SK-N-SH treated with all-trans-retinoic acid at 6 μM for 48 hours (cell line): ENCODE data around the gene EPHA4.

Source experiments
- ATAC-seq: fragments of 200-7000 bp; cut with Tn5 transposase; 3 replicates; pipeline ENCODE4 v1.9.1; 2020; ENCODE audit warnings: mild to moderate bottlenecking, moderate library complexity
- ARNTL ChIP-seq: fragments of 450-650 bp; formaldehyde crosslinking; IDR thresholded peaks from 2 replicates; pipeline ENCODE4 v1.5.0; 2020; ENCODE audit warnings: low read depth, mild to moderate bottlenecking, moderate library complexity, borderline replicate concordance
- BACH2 ChIP-seq: fragments of 250-450 bp; sonication (Bioruptor Pico); IDR thresholded peaks from 2 replicates; pipeline ENCODE4 v1.9.0; 2021; ENCODE audit warnings: mild to moderate bottlenecking, borderline replicate concordance
- CREB5 ChIP-seq: fragments of 250-450 bp; sonication (Bioruptor Pico); IDR thresholded peaks from 2 replicates; pipeline ENCODE4 v1.5.1; 2020; ENCODE audit warnings: low read depth, mild to moderate bottlenecking, moderate library complexity
- CSDC2 ChIP-seq: fragments of 250-450 bp; sonication (Bioruptor Pico); IDR thresholded peaks from 2 replicates; pipeline ENCODE4 v1.5.0; 2020; ENCODE audit warnings: mild to moderate bottlenecking, moderate library complexity
- CSRNP3 ChIP-seq: fragments of 250-450 bp; sonication (Bioruptor Pico); IDR thresholded peaks from 2 replicates; pipeline ENCODE4 v1.5.1; 2021; ENCODE audit warnings: mild to moderate bottlenecking, moderate library complexity
- ESRRG ChIP-seq: fragments of 250-450 bp; sonication (Bioruptor Pico); IDR thresholded peaks from 2 replicates; pipeline ENCODE4 v1.6.1; 2021; ENCODE audit warnings: mild to moderate bottlenecking
- GLIS3 ChIP-seq: fragments of 250-450 bp; sonication (Bioruptor Pico); IDR thresholded peaks from 2 replicates; pipeline ENCODE4 v1.5.0; 2020; ENCODE audit warnings: mild to moderate bottlenecking, moderate library complexity
- ISL1 ChIP-seq: fragments of 250-450 bp; sonication (Bioruptor Pico); IDR thresholded peaks from 2 replicates; pipeline ENCODE4 v2.1.2; 2022; ENCODE audit warnings: mild to moderate bottlenecking, moderate library complexity
- OSR1 ChIP-seq: fragments of 250-450 bp; sonication (Bioruptor Pico); IDR thresholded peaks from 2 replicates; pipeline ENCODE4 v1.8.0; 2022; ENCODE audit warnings: moderate library complexity, mild to moderate bottlenecking, inconsistent platforms
- PPARA ChIP-seq: fragments of 250-450 bp; sonication (Bioruptor Pico); IDR thresholded peaks from 2 replicates; pipeline ENCODE4 v1.5.0; 2020; ENCODE audit warnings: mild to moderate bottlenecking, borderline replicate concordance
- RARB ChIP-seq: fragments of 250-450 bp; sonication (Bioruptor Pico); IDR thresholded peaks from 2 replicates; pipeline ENCODE4 v1.8.0; 2021; ENCODE audit warnings: mild to moderate bottlenecking, moderate library complexity
- TCF4 ChIP-seq: fragments of 250-450 bp; sonication (Bioruptor Pico); IDR thresholded peaks from 2 replicates; pipeline ENCODE4 v1.8.0; 2021; ENCODE audit warnings: mild to moderate bottlenecking, moderate library complexity, borderline replicate concordance
- TOX ChIP-seq: fragments of 250-450 bp; sonication (Bioruptor Pico); IDR thresholded peaks from 2 replicates; pipeline ENCODE4 v1.8.0; 2021; ENCODE audit warnings: mild to moderate bottlenecking, moderate library complexity, borderline replicate concordance
- TSHZ2 ChIP-seq: fragments of 250-450 bp; sonication (Bioruptor Pico); IDR thresholded peaks from 2 replicates; pipeline ENCODE4 v1.5.0; 2020; ENCODE audit warnings: mild to moderate bottlenecking, moderate library complexity
- ZFP30 ChIP-seq: fragments of 450-650 bp; formaldehyde crosslinking; IDR thresholded peaks from 2 replicates; pipeline ENCODE4 v1.5.0; 2022; ENCODE audit warnings: mild to moderate bottlenecking, moderate library complexity
- ZNF565 ChIP-seq: fragments of 450-650 bp; formaldehyde crosslinking; conservative IDR thresholded peaks from 2 replicates; pipeline ENCODE4 v1.5.0; 2020; ENCODE audit warnings: low read depth, mild to moderate bottlenecking, moderate library complexity
- ZNF70 ChIP-seq: fragments of 450-650 bp; formaldehyde crosslinking; IDR thresholded peaks from 2 replicates; pipeline ENCODE4 v1.5.0; 2020; ENCODE audit warnings: mild to moderate bottlenecking, moderate library complexity
- ZNF8 ChIP-seq: fragments of 450-650 bp; formaldehyde crosslinking; IDR thresholded peaks from 2 replicates; pipeline ENCODE4 v1.5.0; 2020; ENCODE audit warnings: mild to moderate bottlenecking, moderate library complexity
- TF ChIP-seq, protein P1 (sequence below): fragments of 250-450 bp; sonication (Bioruptor Pico); IDR thresholded peaks from 2 replicates; pipeline ENCODE4 v1.8.0; 2021; ENCODE audit warnings: low read depth, mild to moderate bottlenecking, moderate library complexity, borderline replicate concordance
- TF ChIP-seq, protein P2 (sequence below): fragments of 250-450 bp; sonication (Bioruptor Pico); IDR thresholded peaks from 2 replicates; pipeline ENCODE4 v1.8.0; 2020; ENCODE audit warnings: mild to moderate bottlenecking, moderate library complexity, borderline replicate concordance

EPHA4 gene

DNA sequence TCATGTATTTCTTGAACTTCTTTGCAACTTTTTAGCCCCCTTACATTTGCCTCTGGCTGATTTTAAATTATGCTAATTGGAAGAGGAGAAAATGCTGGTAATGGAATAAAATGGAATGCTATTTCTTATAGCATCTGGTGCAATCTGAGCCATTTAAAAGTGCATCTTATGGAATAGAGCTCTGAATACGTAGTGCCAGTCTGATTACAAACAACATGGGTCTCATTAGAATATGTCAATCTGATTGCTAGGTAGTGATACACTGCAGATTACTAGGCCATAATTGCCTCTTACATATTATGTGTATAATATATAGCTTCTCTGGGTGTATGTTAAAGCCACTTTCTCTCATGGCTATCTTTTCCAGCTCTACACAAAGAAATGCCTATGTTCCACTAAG lies 159.1 kb downstream of the EPHA4 start (continued):
- TF ChIP-seq CREB5 (CRISPR knock-in tag) (no peak), ARNTL (CRISPR knock-in tag) (no peak), RARB (CRISPR knock-in tag) (no peak), BACH2 (CRISPR knock-in tag) (no peak), ZNF8 (CRISPR knock-in tag) (no peak), ZNF70 (CRISPR knock-in tag) (no peak), ISL1 (CRISPR knock-in tag) (no peak), CSRNP3 (CRISPR knock-in tag) (no peak), PPARA (CRISPR knock-in tag) (no peak)

DNA sequence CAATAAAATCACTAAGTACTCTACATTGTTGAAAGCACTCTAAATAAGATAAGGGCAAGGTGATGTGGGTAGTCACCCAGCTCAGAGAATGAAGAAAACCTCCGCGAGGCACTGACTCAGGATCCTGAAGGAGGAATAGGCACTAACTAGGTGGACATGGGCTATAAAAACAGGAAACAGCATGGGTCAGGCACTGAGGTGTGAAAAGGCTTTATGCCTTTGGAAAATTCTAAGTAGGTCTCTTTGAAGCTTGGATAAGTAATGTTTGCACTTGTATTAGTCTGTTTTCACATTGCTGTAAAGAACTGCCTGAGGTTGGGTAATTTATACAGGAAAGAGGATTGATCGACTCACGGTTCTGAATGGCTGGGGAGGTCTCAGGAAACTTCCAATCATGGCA lies 161.6 kb downstream of the EPHA4 start:
- no peak for ATAC-seq
- TF ChIP-seq PPARA (CRISPR knock-in tag) (no peak), CSRNP3 (CRISPR knock-in tag) (no peak), ZNF70 (CRISPR knock-in tag) (no peak), TOX (CRISPR knock-in tag) (no peak), CSDC2 (no peak), GLIS3 (CRISPR knock-in tag) (no peak), ZNF565 (CRISPR knock-in tag) (no peak), ESRRG (no peak), OSR1 (no peak), TSHZ2 (CRISPR knock-in tag) (no peak)
- TF ChIP-seq, protein P1, sequence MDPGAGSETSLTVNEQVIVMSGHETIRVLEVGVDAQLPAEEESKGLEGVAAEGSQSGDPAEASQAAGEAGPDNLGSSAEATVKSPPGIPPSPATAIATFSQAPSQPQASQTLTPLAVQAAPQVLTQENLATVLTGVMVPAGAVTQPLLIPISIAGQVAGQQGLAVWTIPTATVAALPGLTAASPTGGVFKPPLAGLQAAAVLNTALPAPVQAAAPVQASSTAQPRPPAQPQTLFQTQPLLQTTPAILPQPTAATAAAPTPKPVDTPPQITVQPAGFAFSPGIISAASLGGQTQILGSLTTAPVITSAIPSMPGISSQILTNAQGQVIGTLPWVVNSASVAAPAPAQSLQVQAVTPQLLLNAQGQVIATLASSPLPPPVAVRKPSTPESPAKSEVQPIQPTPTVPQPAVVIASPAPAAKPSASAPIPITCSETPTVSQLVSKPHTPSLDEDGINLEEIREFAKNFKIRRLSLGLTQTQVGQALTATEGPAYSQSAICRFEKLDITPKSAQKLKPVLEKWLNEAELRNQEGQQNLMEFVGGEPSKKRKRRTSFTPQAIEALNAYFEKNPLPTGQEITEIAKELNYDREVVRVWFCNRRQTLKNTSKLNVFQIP (CRISPR knock-in tag): no peak
- TF ChIP-seq, protein P2, sequence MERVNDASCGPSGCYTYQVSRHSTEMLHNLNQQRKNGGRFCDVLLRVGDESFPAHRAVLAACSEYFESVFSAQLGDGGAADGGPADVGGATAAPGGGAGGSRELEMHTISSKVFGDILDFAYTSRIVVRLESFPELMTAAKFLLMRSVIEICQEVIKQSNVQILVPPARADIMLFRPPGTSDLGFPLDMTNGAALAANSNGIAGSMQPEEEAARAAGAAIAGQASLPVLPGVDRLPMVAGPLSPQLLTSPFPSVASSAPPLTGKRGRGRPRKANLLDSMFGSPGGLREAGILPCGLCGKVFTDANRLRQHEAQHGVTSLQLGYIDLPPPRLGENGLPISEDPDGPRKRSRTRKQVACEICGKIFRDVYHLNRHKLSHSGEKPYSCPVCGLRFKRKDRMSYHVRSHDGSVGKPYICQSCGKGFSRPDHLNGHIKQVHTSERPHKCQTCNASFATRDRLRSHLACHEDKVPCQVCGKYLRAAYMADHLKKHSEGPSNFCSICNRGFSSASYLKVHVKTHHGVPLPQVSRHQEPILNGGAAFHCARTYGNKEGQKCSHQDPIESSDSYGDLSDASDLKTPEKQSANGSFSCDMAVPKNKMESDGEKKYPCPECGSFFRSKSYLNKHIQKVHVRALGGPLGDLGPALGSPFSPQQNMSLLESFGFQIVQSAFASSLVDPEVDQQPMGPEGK (CRISPR knock-in tag): no peak
- TF ChIP-seq, all 23 proteins: peak for 0

GRCh38 chr2:221407765-221408164 lies 164.3 kb downstream of the EPHA4 start:
- TF ChIP-seq GLIS3 (CRISPR knock-in tag) (no peak), CSRNP3 (CRISPR knock-in tag) (no peak), TCF4 (no peak), PPARA (CRISPR knock-in tag) (no peak), ZFP30 (CRISPR knock-in tag) (no peak)
- no peak for ATAC-seq
